MM.1S (cell line): Measurements from ENCODE around the gene YOD1.

Experiments used
- DNase-seq: peaks from one replicate; pipeline ENCODE4 v3.0.0-alpha.2; 2015
- H2AFZ ChIP-seq: fragments of 300-600 bp; sonication (generic); 2 replicates; pipeline ENCODE4 v1.6.0; 2016; ENCODE audit warnings: antibody characterized with exemption, low read length
- H3F3A ChIP-seq: fragments of 300-600 bp; sonication (generic); 2 replicates; pipeline ENCODE4 v1.6.1; 2016; ENCODE audit warnings: mild to moderate bottlenecking, antibody characterized with exemption, low read length, moderate library complexity, mixed read lengths; ENCODE audit not compliant: insufficient read depth
- H3K27ac ChIP-seq: fragments of 300-600 bp; sonication (generic); 2 replicates; pipeline ENCODE4 v1.5.1; 2016; ENCODE audit warnings: mild to moderate bottlenecking, low read length
- H3K27me3 ChIP-seq: fragments of 300-600 bp; sonication (generic); replicated peaks from 2 replicates; pipeline ENCODE4 v1.6.0; 2016; ENCODE audit warnings: low read length; ENCODE audit not compliant: insufficient read depth
- H3K36me3 ChIP-seq: fragments of 300-600 bp; sonication (generic); replicated peaks from 2 replicates; pipeline ENCODE4 v1.6.1; 2016; ENCODE audit warnings: mild to moderate bottlenecking, low read length, mixed read lengths; ENCODE audit not compliant: insufficient read depth
- H3K4me1 ChIP-seq: fragments of 300-600 bp; sonication (generic); 2 replicates; pipeline ENCODE4 v1.6.1; 2016; ENCODE audit warnings: low read length, mixed read lengths
- H3K4me2 ChIP-seq: fragments of 300-600 bp; sonication (generic); 2 replicates; pipeline ENCODE4 v1.6.0; 2016; ENCODE audit warnings: low read depth, low read length
- H3K4me3 ChIP-seq: fragments of 300-600 bp; sonication (generic); 2 replicates; pipeline ENCODE4 v1.5.1; 2016; ENCODE audit warnings: low read length, mixed read lengths
- H3K79me2 ChIP-seq: fragments of 300-600 bp; sonication (generic); 2 replicates; pipeline ENCODE4 v1.6.1; 2016; ENCODE audit warnings: mixed run types, low read length, mixed read lengths
- H3K9ac ChIP-seq: fragments of 300-600 bp; sonication (generic); 2 replicates; pipeline ENCODE4 v1.6.1; 2016; ENCODE audit warnings: low read length, mixed read lengths
- H3K9me2 ChIP-seq: fragments of 300-600 bp; sonication (generic); replicated peaks from 2 replicates; pipeline ENCODE4 v1.6.1; 2016; ENCODE audit warnings: mild to moderate bottlenecking, low read length, mixed read lengths; ENCODE audit not compliant: insufficient read depth
- H3K9me3 ChIP-seq: fragments of 300-600 bp; sonication (generic); replicated peaks from 2 replicates; pipeline ENCODE4 v1.6.1; 2016; ENCODE audit warnings: mild to moderate bottlenecking, low read length, mixed read lengths; ENCODE audit not compliant: insufficient read depth
- H4K20me1 ChIP-seq: fragments of 300-600 bp; sonication (generic); 2 replicates; pipeline ENCODE4 v1.6.1; 2016; ENCODE audit warnings: mild to moderate bottlenecking, low read length, moderate library complexity, mixed read lengths; ENCODE audit not compliant: insufficient read depth
- CTCF ChIP-seq: fragments of 300-600 bp; sonication (generic); IDR thresholded peaks from 2 replicates; pipeline ENCODE4 v1.5.1; 2016; ENCODE audit warnings: antibody characterized with exemption, low read length, mixed read lengths
- EZH2 ChIP-seq: fragments of 300-600 bp; sonication (generic); optimal IDR thresholded peaks from 2 replicates; pipeline ENCODE3; 2017; ENCODE audit warnings: low read depth, mild to moderate bottlenecking, antibody characterized with exemption, low read length, mixed read lengths
- EZH2phosphoT487 ChIP-seq: fragments of 300-600 bp; sonication (generic); IDR thresholded peaks from 2 replicates; pipeline ENCODE4 v1.6.1; 2018; ENCODE audit warnings: antibody characterized with exemption, low read length

The YOD1 gene

GRCh38 chr1:207072233-207072632, 21.2 kb upstream of the YOD1 start:
- H3K9me2 ChIP-seq: no peaks in the 10 kb centered on the region
- H3K4me1 ChIP-seq: peaks cover 3% of the 10 kb centered on the region; the same call in 1 of the 2 replicates
- no peak overlapping the region for H3K4me2 ChIP-seq
- H3K9me3 ChIP-seq: no peaks in the 10 kb centered on the region
- no peaks in the 10 kb centered on the region for H3F3A ChIP-seq
- no peak overlapping the region for H3K4me3 ChIP-seq
- no peaks in the 10 kb centered on the region for H3K36me3 ChIP-seq
- H3K9ac ChIP-seq: no peak overlapping the region
- DNase-seq: no peak
- H3K27ac ChIP-seq: no peak overlapping the region
- no peaks in the 10 kb centered on the region for H4K20me1 ChIP-seq
- TF ChIP-seq EZH2: no peak
- no peak for TF ChIP-seq CTCF
- TF ChIP-seq EZH2phosphoT487: no peak
- no peak overlapping the region for H2AFZ ChIP-seq
- H3K79me2 ChIP-seq: no peaks in the 10 kb centered on the region
- no peaks in the 10 kb centered on the region for H3K27me3 ChIP-seq

GRCh38 chr1:207071426-207071825, 20.4 kb upstream of the YOD1 start:
- Histone ChIP-seq H3K4me2 (no peak overlapping the region), H3K9ac (no peak overlapping the region), H3K27ac (no peak overlapping the region), H3K27me3 (no peaks in the 10 kb centered on the region), H3K4me1 (peaks cover 3% of the 10 kb centered on the region; the same call in 1 of the 2 replicates), H3K9me3 (no peaks in the 10 kb centered on the region), H2AFZ (no peak overlapping the region), H3K79me2 (no peaks in the 10 kb centered on the region), H4K20me1 (no peaks in the 10 kb centered on the region), H3K9me2 (no peaks in the 10 kb centered on the region), H3F3A (no peaks in the 10 kb centered on the region), H3K4me3 (no peak overlapping the region), H3K36me3 (no peaks in the 10 kb centered on the region)
- TF ChIP-seq EZH2phosphoT487: no peak
- no peak for DNase-seq

GRCh38 chr1:207070811-207071210, 19.8 kb upstream of the YOD1 start:
- H3K9ac ChIP-seq: no peak overlapping the region
- H3K9me2 ChIP-seq: no peaks in the 10 kb centered on the region
- no peaks in the 10 kb centered on the region for H4K20me1 ChIP-seq
- no peaks in the 10 kb centered on the region for H3F3A ChIP-seq
- no peak overlapping the region for H3K27ac ChIP-seq
- TF ChIP-seq CTCF (no peak), EZH2phosphoT487 (no peak), EZH2 (no peak)
- peaks cover 3% of the 10 kb centered on the region; the same call in 1 of the 2 replicates for H3K4me1 ChIP-seq
- no peaks in the 10 kb centered on the region for H3K36me3 ChIP-seq
- H2AFZ ChIP-seq: no peak overlapping the region
- H3K27me3 ChIP-seq: no peaks in the 10 kb centered on the region
- no peaks in the 10 kb centered on the region for H3K9me3 ChIP-seq
- no peaks in the 10 kb centered on the region for H3K79me2 ChIP-seq
- DNase-seq: no peak
- H3K4me3 ChIP-seq: no peak overlapping the region
- no peak overlapping the region for H3K4me2 ChIP-seq

- H3K4me2 ChIP-seq: no peak overlapping the region
- no peaks in the 10 kb centered on the region for H3K9me2 ChIP-seq
- peaks cover 3% of the 10 kb centered on the region; the same call in 1 of the 2 replicates for H3K4me1 ChIP-seq
- no peaks in the 10 kb centered on the region for H3K79me2 ChIP-seq
- H4K20me1 ChIP-seq: no peaks in the 10 kb centered on the region
- H3K9me3 ChIP-seq: no peaks in the 10 kb centered on the region
- no peaks in the 10 kb centered on the region for H3F3A ChIP-seq
- no peak for DNase-seq
- no peak for TF ChIP-seq EZH2
- H3K4me3 ChIP-seq: no peak overlapping the region
- no peak overlapping the region for H2AFZ ChIP-seq
- H3K27ac ChIP-seq: no peak overlapping the region
- no peaks in the 10 kb centered on the region for H3K36me3 ChIP-seq
- H3K9ac ChIP-seq: no peak overlapping the region
- no peaks in the 10 kb centered on the region for H3K27me3 ChIP-seq
Measured at GRCh38 chr1:207069858-207070506, 19.0 kb upstream of the YOD1 start.
